Left ventricle myocardium superior (tissue), 1 donor: ENCODE measurements around the gene SEMA6A. TPM values are rescaled to one million over a fixed set of nuclear protein-coding genes. Genes with fewer than 3 reads are reported as not detected.
A peak's percentile ranks its signal among the peaks of the same experiment; 100 is the strongest.

ENCODE experiments used
- ATAC-seq: fragments of 200-7000 bp; cut with Tn5 transposase; one replicate; pipeline ENCODE4 v1.9.1; 2020; ENCODE audit warnings: mild to moderate bottlenecking, moderate library complexity
- DNase-seq: peaks from one replicate; pipeline ENCODE4 v3.0.0-alpha.2; 2020
- intact Hi-C: fragments of 100-400 bp; cut with micrococcal nuclease; formaldehyde crosslinking; loops from one replicate; pipeline ENCODE4 v1.11.0; 2022
- total RNA-seq: library from RNA; stranded (reverse); fragmentation: NEBNext Ultra II Directional; extraction: Animal tissue kit (Norgen Biotek cat#: 25700); gene quantifications from one replicate; pipeline ENCODE4 v1.2.1, GENCODE V29; 2021
- donor health status: DM: no; HTN: yes; CAD: no; lungs with severe emphysema.

Gene SEMA6A
- total RNA-seq, 1 donor from 2014 or later, result 6.4 TPM

DNA sequence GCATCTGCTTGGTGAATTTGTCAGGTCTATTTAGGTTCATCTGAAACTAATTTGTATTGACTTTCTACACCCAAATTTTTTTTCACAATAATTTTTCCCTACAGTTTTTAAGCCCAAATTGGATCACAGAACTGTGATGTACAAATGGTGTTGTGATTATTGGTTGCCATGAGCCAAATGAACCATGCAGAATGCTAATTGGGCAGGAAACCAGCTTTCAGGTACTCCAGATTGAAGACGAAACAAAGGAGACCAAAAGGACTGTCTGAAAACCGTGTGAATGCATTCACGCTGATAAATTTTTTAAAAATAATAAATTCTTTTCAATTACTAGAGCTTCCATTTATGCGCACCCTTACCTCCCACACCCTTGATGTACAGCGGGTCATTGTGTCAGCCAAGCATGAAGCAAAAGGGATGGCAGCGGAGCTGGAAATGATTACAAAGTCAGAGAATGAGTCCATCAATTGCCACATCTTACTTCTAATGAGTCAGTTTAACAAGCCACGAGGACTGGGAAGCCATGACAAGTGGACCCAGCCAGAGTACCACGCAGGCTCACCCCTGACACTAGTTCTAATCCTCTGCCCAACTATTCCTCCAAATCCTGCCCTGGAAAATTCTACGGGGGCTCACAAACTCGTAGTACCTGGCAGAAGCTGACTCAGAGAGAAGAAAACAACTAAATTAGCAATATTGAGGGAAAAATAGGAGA lies 66.5 kb downstream of the SEMA6A start:
- ATAC-seq (no peak), DNase-seq (no peak)
- intact Hi-C loops, result no loop called here

DNA sequence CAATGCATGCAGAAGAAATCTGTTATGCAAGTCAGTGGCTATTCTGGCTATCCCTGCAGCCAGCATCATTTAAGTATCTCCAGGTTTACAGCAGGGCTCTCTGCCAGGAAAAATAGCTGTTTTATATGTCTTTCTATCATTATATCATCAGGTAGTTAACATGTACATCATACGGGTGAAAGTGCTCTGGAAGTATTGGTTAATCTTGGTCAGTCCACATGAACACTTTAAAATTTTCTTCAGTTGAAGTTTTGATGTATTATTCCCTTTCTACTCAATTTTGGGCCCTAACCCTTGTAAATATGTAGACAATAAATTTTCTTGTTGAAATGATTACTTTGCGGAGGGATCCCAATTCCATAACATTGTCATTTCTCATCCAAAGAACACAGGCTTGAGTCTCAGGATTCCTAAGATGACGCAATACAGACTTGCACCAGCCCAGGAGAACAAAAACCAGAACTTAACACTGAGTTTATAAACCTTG lies 67.5 kb downstream of the SEMA6A start:
- DNase-seq (no peak), ATAC-seq (no peak)
- intact Hi-C loops, result no loop called here

DNA sequence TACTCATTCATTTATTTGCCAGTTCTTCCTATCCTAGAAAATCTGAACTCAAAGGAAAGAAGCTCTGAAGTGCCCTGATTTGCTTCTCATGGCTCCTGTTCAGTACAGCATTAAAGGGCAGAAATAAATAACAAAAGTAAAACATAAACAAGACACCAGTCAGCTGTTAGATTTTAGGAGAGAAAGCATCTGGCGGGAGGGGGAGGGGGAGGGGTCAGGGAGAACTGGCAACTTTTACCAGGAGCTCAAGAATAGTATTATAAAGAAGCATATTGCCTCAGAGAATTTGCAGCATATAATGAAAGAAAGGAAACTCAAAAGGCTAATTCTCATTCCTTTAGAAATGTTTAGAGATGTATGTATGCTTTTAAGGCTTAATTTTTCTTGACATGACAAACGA lies 68.1 kb downstream of the SEMA6A start:
- no peak for DNase-seq
- intact Hi-C loops, result no loop called here
- ATAC-seq, result no peak

DNA sequence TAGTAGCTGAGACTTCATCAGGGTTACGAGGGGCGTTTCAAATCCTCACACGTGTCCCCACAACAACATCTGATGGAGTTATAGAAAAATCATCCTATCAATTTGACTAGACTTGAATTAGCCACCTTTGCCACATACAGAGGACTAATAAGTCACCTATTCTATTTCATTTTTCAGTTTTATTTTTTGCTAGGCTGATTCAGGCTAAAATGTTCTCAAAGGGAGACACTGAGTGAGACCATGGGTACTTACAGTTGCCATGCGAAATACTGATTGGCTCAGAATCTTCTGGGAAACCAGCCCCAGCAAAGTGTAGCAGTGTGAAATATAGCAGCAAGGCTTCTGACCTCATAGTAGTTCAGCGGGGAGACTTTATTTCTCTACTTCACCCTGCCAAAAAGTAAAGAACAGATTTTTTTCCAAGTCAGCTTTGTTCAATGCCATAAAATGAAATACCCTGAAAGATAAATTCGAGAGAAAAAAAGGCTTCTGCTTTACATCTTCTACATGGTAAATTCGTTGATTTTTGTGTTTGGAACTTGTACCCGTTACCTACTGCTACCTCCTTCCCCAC lies 69.9 kb downstream of the SEMA6A start:
- ATAC-seq (no peak), DNase-seq (no peak)
- intact Hi-C loops, result no loop called here

DNA sequence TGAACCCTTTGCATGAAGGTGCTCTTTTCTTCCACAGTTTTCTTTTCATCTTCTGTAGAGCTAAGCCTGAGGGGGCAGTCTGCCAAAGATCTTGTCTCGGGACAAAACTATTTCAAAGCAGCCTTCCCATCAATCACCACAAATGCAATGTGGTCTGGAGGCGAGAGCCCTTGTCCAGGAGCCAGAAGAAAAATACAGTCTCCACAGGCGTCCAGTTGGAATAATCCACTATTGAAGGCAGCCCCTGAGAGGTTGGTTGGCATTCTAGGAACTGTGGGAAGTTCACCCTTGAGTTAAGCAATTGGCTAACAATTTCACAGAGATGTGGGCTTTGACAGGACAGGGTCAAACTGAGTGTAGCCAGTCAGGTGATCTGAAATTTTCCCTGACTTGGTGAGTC lies 72.0 kb downstream of the SEMA6A start:
- intact Hi-C loops, result no loop called here
- ATAC-seq (peak; percentile 27), DNase-seq (no peak)

DNA sequence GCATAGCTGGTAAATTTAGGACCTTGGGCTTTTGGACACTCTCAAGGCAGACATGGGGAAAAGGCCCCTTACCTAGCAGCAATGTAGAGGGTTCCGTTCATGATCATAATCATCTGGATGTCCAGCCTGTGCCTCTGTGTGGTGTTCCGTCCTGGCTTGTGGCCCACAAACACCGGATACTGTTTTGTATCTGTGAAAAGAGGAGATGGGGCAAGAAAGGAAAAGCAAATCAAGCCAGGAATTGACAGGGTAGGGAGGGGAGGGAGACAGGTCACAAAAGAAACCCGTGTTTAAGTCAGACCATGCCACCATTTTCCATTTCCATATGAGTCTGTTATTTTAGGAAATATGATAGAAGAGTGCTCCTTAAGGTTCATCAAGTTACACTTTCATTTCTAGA lies 72.5 kb downstream of the SEMA6A start:
- ATAC-seq (no peak), DNase-seq (no peak)
- intact Hi-C loops, result no loop called here

DNA sequence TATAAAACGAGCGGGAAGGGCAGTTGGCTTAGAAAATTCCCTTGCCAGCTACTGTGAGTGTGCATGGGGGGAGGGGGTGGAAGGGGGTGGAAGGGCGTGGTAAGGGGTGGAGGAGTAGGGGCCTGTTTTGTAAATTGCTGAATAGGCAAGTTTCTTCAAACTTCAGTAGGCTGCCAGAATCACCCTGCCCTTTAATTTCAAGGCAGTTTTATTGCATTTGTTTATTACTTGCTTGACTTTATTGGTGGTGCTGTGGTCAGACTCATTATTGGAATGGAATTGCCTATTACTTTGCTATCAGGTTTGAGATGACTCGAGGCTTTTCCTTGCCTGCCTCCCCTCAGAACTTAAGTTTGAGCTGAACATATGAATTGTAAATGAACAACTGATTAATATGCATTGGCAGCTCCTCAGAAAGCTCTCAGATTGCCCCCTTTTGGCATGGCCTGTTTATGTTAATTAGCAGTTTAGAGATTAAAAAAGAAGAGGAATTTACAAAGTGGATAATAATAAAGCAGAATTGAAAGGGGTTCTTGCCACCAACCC lies 76.0 kb downstream of the SEMA6A start:
- DNase-seq, result no peak
- intact Hi-C loops, result no loop called here
- no peak for ATAC-seq

DNA sequence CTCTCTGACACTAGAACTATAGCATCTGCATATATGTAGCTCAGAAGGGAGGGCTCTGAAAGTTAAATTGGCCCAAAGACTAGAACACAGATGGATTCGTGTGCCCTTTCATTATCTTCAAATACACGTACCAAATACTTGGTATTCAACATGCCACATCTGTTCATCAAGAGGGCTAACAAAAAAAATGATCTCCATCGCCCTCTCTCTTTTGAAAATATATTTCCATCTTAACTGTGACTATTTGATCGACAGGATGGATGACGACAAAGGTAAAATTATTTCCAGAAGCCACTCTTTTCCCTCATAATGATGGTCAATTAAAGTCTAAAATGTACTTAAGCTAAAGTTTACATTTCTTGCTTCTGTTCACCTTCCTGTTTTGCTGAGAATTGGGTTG lies 77.0 kb downstream of the SEMA6A start:
- DNase-seq (no peak), ATAC-seq (no peak)
- intact Hi-C loops, result no loop called here

DNA sequence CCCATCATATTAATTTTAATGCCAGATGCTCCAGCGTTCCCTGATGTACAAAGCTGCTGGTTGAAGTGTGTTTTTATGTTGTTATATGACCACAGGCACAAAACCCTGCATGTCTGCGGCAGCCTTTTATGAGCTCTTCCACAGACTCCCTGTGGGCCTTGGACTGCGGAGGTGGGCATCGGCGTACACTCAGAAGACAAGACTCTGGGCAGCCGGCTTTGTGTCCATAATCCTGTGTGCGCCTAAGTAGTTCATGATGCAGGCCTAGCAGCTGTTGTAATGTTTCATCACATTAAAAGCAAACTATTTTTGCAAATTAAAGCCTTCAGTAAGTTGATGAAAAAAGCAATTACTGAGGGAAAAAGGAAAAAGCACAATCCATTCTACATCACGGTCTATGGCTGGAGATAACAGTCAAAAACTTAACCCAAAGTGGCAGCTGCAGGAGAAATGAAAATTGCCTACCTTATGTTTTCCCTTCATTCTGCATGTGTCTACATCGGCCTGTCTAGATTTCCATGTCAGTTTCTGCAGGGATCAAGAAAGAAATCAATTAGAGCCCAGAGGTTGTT lies 78.8 kb downstream of the SEMA6A start:
- intact Hi-C loops, result no loop called here
- ATAC-seq, result no peak
- no peak for DNase-seq

DNA sequence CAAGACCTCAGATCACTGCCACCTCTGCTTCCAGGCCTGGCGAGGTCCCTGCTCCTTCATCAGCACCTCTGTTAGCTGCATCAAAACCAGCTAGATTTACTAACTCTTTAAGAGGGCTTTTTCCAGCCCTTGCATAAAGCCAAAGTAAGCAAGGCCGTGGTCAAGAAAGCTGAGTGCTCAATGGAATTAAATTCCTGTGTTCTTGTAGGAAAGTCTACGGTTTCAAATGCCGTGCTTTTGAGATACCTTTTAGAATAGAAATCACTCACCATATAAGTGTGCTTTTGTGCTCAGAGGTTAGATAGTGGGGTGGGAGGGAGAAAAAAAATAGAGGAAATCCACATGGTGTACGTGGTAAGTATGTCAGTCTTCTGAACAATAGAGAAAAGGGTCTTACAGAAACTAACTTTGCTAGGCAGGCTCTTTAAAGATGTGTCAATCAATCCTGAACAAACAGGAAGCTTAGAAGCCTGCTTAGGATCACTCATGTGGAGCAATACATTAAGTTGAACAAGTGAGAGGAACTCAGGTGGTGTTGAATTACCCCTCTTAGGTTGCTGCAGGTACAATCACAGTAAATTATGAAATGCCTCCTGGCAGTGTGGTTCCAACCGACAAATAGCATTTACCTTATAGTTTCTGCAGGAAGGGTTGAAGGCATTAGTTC lies 79.7 kb downstream of the SEMA6A start:
- intact Hi-C loops, result no loop called here
- ATAC-seq, result no peak

DNA sequence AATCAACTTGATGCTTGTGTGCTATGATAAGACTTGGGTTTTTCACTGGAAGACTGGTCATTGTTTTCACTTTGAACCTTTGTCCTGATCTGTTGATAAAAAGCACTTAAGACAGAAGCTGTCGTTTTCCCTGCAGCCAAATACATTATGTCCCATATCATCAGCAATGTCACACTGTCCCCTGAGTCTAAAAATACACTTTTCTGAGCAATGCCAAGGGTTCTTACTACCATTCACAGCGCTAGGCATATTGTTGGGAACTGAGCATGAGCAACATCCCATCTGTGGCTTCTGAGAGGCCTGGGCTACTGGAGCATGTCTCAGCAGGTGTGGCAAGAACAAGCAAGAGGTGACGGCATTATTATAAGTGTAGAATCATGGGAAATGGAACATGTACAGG lies 81.8 kb downstream of the SEMA6A start:
- intact Hi-C loops, result no loop called here

More for the DNA sequence above, 79.7 kb downstream of the SEMA6A start:
- DNase-seq, result no peak

DNA sequence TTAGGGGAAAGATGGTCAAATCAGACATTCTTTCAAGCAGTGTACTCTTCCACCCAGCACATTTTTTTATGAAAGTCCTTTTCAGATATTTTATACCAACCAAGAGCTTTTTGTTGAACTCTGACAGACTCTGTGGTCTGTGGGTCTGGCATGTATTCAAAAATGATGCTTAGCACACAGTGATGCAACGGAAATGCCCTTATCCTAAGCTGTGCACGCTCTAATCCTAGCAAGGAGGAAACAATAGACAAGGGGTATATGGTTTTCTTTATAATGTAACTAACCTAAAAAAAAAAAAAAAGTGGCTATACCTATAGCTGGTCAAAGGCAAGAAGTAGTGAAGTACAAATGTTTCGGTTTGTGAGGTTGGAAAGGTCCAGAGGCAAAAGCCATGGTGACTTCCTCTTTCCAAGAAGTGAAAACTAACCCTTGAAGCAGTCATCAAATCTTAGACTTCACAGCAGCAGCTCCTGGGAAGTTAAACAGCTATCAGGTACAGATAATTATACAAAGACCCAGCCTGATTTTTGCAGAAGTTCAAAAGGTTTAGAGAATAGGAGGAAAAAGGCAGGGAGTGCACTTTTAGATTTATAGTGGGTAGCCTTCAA lies 82.5 kb downstream of the SEMA6A start:
- ATAC-seq (peak; percentile 67), DNase-seq (no peak)
- intact Hi-C loops, result no loop called here

More for the DNA sequence above, 81.8 kb downstream of the SEMA6A start:
- no peak for DNase-seq
- peak; percentile 97 for ATAC-seq

DNA sequence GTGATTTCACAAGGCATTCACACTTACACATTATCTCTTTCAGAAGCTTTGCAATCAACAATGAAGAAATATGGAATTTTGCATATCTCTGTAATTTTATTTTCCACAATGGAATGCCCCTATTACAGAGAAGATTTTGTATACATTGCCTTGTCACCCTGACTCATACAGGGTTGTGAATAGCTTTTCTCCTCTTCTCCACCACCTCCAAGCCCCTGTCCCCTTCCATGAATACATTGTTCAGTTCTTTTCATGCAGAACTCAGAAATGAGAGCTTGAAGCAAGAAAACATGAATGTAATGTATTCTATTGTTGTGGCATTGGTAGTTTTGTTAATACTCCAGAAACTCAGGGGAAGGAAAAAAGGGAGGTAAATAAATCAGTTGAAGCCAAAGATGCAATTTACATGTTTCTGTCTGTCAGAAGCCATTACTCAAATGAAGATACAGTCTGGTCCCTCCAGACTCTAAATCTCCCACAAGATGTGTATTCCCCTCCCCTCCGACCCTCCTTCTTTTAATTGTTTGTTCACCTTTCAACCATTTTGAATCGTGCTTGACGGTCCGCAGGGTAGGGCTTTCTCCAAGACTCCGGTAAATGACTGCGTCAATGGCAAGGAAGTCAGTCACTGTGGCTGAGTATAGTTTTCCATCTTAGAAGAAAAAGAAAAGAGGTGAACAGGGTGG lies 86.1 kb downstream of the SEMA6A start:
- DNase-seq (no peak), ATAC-seq (no peak)
- intact Hi-C loops, result no loop called here

DNA sequence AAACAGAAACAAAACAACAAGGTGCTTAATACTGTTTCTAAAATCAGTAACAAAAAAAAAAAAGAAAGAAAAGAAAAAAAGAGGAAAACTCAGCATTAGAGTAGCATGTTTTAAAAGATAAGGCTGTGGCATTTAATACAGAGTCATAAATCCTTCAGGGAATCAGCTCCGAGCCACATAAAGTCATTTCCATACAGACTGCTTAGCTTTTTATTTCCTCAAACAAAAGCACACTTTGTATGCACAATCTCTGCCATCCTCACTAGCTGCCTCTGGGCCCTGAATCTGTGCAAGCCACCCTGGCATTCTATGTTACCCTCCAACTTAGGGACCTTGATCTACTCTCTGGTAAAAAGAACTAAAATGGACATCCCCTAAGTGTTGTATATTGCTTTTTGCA lies 87.6 kb downstream of the SEMA6A start:
- DNase-seq, result no peak
- no peak for ATAC-seq
- intact Hi-C loops, result no loop called here

DNA sequence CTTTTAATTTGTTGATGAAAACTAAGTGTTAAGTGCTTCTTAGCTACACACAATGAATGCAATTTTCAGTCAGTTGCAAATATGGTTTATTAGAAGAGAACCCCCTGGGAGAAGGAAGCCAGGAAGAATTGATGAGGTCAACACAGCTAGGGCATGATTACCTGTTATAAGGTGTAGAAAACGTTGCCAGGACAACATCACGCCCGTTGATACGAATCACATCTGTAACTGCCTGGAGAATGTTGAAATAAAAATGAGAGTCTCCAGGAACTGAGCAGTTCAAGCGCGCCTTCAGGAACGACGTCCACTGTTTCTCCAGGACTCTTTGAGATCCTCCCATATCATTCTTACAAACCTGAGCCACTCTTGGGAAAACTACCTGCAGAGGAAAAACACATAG lies 88.0 kb downstream of the SEMA6A start:
- intact Hi-C loops, result no loop called here
- ATAC-seq, result no peak
- no peak for DNase-seq

DNA sequence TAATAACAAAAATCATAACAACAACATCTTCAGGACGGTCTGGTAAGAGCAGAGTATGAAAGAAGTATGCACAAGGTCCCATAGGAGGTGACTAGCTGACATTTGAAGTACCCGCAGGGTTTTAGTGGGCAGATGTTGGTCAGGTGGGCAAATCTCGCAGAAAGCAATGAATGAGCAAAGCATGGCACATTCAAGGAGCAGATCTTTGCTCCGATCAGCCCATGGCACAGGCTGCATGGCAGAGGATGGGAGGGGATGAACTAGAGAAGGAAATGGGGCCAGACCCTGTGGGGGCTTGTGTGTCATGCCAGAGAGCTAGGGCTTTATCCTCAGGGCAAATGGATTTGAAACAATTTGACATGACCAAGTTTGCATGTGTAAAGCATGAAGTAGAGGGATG lies 90.0 kb downstream of the SEMA6A start:
- intact Hi-C loops, result no loop called here
- ATAC-seq, result no peak
- DNase-seq, result no peak

DNA sequence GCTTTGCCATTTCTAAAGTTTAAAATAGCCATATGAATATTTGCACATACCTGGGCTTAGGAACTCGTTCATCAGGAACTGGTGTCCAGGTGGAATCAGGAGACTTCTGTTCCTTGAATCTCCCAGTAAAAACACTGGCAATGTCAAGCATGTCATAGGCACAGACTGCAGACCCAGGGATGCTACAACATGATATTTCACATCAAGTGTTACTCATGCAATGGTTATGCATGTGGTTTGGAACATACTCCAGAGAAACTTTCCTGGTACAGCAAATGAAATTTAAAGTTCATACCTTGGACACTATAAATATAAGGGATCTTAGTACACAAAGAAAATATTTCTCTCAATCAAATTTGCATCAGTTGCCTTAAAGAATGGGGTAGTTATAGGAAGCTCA lies 92.2 kb downstream of the SEMA6A start:
- intact Hi-C loops, result no loop called here

DNA sequence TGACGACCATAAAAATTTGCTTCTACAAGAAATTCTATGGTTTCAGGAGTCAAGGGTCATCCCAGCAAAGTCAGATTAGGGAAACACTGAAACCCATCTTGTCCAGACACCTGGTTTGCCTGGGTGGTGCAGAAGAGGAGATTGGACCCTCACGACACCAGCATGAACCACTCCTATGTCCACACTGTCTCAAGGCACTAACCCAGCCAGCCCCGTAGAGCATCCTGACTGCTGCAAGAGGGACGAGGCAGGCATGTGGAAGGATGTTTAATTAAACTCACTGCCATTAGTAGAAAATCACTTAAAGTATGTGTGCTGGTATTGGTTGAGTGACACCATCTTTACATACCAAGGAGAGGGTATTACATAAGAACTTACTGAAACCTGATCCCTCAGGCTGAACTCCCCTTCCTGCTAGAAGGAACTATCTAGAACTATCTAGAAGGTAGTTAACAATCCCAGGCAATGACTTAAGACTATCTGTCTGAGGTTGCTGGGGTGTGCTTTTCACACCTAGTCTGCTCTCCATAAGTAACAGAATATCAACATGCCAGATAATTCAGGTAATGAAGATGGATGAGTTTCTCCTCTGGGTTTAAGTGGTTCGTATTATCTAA lies 93.6 kb downstream of the SEMA6A start:
- intact Hi-C loops, result no loop called here
- DNase-seq (no peak), ATAC-seq (no peak)

More for the DNA sequence above, 92.2 kb downstream of the SEMA6A start:
- no peak for ATAC-seq
- DNase-seq, result no peak
